ENCODE data around the gene VILL.

VILL gene

DNA sequence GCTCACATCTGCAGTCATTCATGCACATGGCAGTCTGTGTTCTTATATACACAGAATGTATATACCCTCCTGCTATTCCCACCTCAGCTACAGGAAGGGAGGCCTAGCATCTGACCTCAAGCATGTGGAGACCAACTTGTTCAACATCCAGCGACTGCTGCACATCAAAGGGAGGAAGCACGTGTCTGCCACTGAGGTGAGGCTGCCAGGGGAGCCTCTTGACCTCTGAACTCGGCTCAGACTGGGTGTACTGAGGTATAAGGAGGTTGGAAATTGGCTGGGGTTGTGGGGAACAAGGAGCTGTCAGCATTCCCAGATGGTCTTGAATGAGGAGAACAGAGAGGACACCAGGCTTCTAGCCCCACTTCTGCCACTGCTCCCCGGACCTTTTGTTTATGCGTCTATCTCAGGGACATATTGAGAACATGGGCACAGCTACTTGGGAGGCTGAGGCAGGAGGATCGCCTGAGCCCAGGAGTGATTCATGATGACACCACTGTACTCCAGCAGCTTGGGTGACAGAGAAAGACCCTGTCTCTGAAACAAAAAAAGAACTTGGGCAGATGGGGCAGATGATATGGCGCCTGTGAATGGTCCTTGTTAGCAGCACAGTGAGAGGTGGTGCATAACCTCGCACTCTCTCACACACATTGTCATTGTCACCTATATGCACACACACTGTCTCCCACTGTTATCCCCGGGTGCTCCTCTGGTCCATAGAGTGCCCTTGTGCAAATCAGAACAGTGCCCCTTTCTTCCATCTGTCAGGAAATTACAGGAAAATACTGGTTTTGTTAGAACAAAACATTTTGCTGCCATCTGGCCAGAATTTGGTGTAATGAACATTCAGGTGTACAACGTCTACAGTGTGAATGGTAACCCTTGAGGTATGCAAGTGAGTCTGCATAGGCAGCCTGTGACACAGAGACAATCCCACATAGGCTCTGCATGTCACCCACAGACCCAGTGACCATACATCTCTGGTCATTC is 5.4 kb downstream of the VILL start:
- no peak for TF ChIP-seq ZNF274 (IDR thresholded peaks at IDR 0.05; ENCODE audit: low read depth, low read length)
- H3K4me3 ChIP-seq (ENCODE audit: low read length) = no peak overlapping the region

DNA sequence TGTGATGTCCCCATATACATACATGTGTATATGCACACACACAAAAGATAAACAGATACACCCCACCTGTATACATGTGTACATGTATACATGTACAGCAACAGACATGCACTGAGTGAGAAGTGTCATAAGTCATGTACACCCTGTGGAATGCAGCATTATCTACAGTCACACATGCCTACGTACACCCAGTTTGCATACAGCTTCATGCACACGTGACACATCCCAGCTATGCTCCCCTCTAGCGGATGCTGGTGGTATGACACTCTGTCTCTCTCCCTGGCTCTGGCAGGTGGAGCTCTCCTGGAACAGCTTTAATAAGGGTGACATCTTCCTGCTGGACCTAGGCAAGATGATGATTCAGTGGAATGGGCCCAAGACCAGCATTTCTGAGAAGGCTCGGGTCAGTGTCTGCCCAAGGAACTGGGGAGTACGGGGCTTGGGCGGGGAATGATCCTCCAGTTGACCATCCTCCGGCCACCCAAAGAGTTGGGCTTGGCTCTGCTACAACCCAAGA is 6.3 kb downstream of the VILL start:
- no peak overlapping the region for H3K4me3 ChIP-seq (ENCODE audit: low read length)
- no peak for TF ChIP-seq ZNF274 (IDR thresholded peaks at IDR 0.05; ENCODE audit: low read depth, low read length)

DNA sequence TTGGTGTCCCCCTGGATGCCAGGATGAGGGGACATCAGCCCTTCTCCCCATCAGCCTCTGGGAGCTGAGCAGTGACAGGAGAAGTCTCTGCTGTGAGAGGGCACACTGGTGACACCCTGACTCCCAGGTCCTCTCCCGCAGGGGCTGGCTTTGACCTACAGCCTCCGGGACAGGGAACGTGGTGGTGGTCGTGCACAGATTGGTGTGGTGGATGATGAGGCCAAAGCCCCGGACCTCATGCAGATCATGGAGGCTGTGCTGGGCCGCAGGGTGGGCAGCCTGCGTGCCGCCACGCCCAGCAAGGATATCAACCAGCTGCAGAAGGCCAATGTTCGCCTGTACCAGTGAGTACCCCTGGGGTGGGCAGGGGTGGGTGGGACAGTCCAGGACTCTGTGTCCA is 6.8 kb downstream of the VILL start:
- H3K4me3 ChIP-seq (ENCODE audit: low read length) = no peak overlapping the region
- TF ChIP-seq ZNF274 (IDR thresholded peaks at IDR 0.05; ENCODE audit: low read depth, low read length) = no peak

DNA sequence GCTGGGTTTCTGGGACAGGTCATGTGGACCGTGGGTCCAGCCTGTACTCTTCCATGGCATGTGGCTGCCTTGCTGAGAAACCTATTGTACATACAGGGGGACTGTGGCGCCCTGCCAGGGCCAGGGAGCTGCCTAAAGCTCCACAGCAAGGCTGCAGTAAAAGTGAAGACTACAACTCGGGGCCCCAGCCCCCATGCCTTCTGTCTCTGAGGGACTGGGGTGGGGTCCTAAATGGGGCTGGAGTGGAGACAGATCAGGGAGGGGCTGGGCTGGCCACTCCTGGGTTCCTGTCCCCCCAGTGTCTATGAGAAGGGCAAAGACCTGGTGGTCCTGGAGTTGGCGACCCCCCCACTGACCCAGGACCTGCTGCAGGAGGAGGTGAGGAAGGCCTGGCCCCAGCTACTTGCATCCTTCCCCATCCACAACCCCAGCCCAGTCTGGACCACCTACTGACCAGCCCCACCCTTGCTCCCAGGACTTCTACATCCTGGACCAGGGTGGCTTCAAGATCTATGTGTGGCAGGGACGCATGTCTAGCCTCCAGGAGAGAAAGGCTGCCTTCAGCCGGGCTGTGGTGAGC is 7.3 kb downstream of the VILL start:
- H3K4me3 ChIP-seq (ENCODE audit: low read length) = no peak overlapping the region
- TF ChIP-seq ZNF274 (IDR thresholded peaks at IDR 0.05; ENCODE audit: low read depth, low read length) = no peak

DNA sequence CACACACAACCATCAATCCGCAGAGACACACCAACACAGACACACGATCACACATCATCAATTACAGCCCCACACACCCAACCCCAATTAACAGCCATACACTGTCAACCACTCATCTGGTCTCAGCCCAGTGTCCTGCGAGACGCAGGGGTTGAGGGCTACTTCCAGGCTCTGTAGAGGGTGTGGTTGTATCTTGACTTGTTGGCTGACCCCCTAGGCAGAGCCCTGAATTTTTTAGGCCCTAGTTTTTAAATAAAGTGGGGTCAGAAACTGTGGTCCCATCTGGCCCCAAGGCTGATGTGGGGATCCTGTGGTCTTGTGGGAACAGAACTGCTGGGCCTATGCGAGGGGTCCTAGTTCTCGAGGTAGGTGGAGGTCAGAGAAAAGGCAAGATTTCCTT is 9.2 kb downstream of the VILL start:
- TF ChIP-seq ZNF274 (IDR thresholded peaks at IDR 0.05; ENCODE audit: low read depth, low read length) = no peak
- H3K4me3 ChIP-seq (ENCODE audit: low read length) = no peak overlapping the region

GRCh38 chr3:38000242-38000916 is 9.8 kb downstream of the VILL start:
- TF ChIP-seq ZNF274 (IDR thresholded peaks at IDR 0.05; ENCODE audit: low read depth, low read length) = no peak
- no peak overlapping the region for H3K4me3 ChIP-seq (ENCODE audit: low read length)

GRCh38 chr3:38000965-38001455 is 10.4 kb downstream of the VILL start:
- H3K4me3 ChIP-seq (ENCODE audit: low read length) = no peak overlapping the region
- no peak for TF ChIP-seq ZNF274 (IDR thresholded peaks at IDR 0.05; ENCODE audit: low read depth, low read length)

- no peak overlapping the region for H3K4me3 ChIP-seq (ENCODE audit: low read length)
Observed at GRCh38 chr3:38001456-38002081, 11.0 kb downstream of the VILL start.

DNA sequence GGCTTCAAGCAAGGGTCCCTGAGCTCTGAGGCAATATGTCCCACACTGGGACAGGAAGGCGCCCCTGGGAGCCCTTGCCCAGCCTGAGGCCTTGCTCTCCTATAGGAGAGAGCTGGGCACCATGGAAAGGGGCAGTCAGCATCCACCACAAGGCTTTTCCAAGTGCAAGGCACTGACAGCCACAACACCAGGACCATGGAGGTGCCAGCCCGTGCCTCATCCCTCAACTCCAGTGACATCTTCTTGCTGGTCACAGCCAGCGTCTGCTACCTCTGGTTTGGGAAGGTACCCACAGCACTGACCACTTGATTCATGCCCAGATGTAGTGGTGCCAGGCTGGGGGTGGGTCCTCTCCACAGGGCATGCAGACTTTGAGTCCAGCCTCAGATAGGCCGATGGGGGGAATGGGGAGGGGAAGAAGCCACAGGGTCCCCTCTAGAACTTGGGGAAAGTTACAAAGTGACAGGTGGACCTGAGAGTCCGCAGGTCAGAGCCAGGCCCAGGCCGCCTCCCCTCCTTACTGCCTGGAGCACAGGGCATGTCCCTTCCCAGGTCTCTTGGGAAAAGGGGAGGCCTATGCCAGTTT is 11.8 kb downstream of the VILL start:
- H3K4me3 ChIP-seq (ENCODE audit: low read length) = no peak overlapping the region
- no peak for TF ChIP-seq ZNF274 (IDR thresholded peaks at IDR 0.05; ENCODE audit: low read depth, low read length)

More at GRCh38 chr3:38001456-38002081, 11.0 kb downstream of the VILL start:
- TF ChIP-seq ZNF274 (IDR thresholded peaks at IDR 0.05; ENCODE audit: low read depth, low read length) = no peak

DNA sequence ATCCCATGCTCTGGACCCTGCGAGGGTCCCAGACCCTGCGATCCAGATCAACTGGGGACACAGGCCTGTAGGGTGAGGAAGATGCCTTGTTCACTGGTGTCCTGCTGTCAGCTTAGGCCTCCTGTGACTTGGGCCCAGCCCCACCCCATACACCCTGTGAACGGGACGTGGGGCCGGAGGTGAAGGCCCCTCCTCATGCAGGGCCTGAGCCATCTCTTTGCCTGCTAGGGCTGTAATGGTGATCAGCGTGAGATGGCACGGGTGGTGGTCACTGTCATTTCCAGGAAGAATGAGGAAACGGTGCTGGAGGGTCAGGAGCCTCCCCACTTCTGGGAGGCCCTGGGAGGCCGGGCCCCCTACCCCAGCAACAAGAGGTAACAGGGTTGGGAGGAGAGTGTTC is 12.4 kb downstream of the VILL start:
- TF ChIP-seq ZNF274 (IDR thresholded peaks at IDR 0.05; ENCODE audit: low read depth, low read length) = no peak
- no peak overlapping the region for H3K4me3 ChIP-seq (ENCODE audit: low read length)

- TF ChIP-seq ZNF274 (IDR thresholded peaks at IDR 0.05; ENCODE audit: low read depth, low read length) = no peak
- H3K4me3 ChIP-seq (ENCODE audit: low read length) = no peak overlapping the region
Observed at GRCh38 chr3:38003371-38003816, 12.8 kb downstream of the VILL start.

DNA sequence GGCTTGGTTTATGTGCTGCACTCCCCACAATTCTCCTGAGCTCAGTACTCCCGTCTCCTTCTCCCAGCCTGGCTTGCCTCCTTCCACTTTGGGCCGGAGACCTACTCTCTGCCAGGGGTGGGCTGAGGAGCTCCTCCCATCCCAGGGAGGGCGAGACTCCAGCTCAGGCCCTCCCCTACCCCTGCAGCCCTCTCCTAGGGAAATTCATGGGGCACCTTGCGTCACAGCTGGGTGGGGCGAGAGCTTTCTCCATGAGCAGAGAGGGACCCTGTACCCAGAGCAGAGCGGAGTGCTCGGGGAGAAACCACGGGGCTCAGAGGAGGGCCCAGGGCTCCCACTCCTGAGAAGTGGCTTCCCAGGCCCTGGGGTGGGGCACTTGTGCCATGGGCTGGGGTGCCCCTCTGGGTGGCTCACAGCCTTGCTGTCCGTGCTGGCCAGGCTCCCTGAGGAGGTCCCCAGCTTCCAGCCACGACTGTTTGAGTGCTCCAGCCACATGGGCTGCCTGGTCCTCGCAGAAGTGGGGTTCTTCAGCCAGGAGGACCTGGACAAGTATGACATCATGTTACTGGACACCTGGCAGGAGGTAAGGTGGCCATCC is 13.3 kb downstream of the VILL start:
- no peak for TF ChIP-seq ZNF274 (IDR thresholded peaks at IDR 0.05; ENCODE audit: low read depth, low read length)
- H3K4me3 ChIP-seq (ENCODE audit: low read length) = no peak overlapping the region

All from GM08714 (cell line).